NB4 (cell line): ENCODE data around the gene TMEM132C.

ENCODE experiments used
- DNase-seq: peaks from one replicate; pipeline ENCODE4 v3.0.0; 2010; ENCODE audit warnings: low read depth
- H3K4me3 ChIP-seq: one replicate; pipeline ENCODE4 v1.5.1; 2011; ENCODE audit warnings: mild to moderate bottlenecking, low read depth, low read length, moderate library complexity
- MYC ChIP-seq: IDR thresholded peaks from 2 replicates; pipeline ENCODE4 v1.6.1; 2011; ENCODE audit warnings: low read depth, low read length
- POLR2A ChIP-seq: IDR thresholded peaks from 2 replicates; pipeline ENCODE4 v1.6.1; 2011; ENCODE audit warnings: mild to moderate bottlenecking; ENCODE audit not compliant: insufficient read length; ENCODE audit errors: extremely low read depth
- TF ChIP-seq, protein P1 (sequence below): IDR thresholded peaks from 2 replicates; pipeline ENCODE4 v1.6.1; 2011; ENCODE audit warnings: low read depth, low read length
- TF ChIP-seq, protein P2 (sequence below): IDR thresholded peaks from one replicate; pipeline ENCODE4 v1.5.1; 2012; ENCODE audit warnings: low read depth, low read length

Gene TMEM132C

DNA sequence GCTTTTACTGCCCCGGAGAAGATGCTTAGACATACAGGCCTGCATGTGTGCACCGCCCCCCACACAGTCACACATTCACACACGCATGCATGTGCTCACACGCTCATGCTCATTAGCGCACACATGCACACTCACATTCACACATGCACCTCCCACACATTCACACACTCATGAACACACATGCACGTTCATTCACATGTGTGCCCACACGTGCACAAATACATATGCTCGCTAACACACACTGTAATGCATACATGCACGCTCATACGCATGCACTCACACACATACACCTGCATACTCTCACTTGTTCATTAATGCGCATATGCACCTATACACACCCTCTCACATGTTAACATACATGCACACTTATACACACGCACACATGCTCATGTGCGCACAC lies 21.9 kb downstream of the TMEM132C start:
- no peak overlapping the region for H3K4me3 ChIP-seq
- TF ChIP-seq POLR2A (no peak), MYC (no peak)
- TF ChIP-seq, protein P1, sequence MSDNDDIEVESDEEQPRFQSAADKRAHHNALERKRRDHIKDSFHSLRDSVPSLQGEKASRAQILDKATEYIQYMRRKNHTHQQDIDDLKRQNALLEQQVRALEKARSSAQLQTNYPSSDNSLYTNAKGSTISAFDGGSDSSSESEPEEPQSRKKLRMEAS: no peak
- TF ChIP-seq, protein P2, sequence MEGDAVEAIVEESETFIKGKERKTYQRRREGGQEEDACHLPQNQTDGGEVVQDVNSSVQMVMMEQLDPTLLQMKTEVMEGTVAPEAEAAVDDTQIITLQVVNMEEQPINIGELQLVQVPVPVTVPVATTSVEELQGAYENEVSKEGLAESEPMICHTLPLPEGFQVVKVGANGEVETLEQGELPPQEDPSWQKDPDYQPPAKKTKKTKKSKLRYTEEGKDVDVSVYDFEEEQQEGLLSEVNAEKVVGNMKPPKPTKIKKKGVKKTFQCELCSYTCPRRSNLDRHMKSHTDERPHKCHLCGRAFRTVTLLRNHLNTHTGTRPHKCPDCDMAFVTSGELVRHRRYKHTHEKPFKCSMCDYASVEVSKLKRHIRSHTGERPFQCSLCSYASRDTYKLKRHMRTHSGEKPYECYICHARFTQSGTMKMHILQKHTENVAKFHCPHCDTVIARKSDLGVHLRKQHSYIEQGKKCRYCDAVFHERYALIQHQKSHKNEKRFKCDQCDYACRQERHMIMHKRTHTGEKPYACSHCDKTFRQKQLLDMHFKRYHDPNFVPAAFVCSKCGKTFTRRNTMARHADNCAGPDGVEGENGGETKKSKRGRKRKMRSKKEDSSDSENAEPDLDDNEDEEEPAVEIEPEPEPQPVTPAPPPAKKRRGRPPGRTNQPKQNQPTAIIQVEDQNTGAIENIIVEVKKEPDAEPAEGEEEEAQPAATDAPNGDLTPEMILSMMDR: no peak
- DNase-seq: no peak

DNA sequence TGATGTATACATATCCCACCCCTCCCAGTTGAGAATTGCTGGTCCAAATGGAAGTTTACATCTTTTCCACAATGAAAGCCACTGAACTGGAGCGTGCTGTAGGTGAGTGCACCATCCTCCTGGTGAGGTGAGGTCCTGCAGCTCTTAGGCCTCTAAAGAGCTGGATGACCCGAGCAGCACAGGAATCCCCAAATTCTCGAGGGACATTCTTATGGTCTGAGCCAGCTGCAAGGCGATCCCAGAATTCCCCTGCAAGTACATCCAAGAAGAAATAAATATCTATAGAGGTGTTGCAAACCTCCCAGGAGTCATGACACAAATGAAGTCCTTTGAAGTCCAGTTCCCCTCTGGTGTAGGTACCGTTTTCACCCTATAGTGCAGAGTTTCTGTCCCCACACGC lies 24.0 kb downstream of the TMEM132C start:
- TF ChIP-seq, protein P2: no peak
- TF ChIP-seq POLR2A: no peak
- TF ChIP-seq MYC: no peak
- TF ChIP-seq, protein P1: no peak
- H3K4me3 ChIP-seq: no peak overlapping the region
- DNase-seq: no peak

DNA sequence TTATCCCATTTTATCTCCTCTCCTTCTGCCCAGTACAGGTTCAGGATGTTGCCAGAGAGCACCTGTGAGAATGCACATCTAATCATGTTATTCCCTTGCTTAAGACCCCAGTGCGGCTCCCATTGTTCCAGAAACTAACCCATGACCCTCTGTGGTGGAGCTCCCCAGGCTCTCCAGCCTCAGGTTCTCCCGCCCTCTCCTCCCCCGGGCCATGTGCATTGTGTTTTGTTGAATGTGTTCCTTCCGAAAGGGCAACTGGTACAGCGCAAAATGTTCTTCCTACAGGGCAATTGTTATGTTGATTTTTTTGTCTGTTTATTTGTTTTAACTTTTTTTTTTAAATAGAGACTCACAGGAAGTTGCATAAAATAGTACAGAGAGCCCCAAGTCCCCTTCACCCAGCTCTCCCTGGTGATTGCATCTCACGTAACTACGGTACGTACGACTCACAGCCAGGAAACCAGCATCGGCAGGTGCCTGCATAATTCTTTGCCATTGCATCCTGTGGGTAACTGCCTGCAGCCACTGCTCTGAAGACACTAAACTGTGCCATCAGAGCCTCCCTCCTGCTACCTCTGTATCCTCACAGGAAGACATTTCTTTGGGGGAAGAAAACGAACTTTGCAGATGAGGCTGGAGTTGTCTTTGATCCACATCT lies 31.2 kb downstream of the TMEM132C start:
- H3K4me3 ChIP-seq: no peak overlapping the region
- TF ChIP-seq MYC: no peak
- no peak for TF ChIP-seq POLR2A
- TF ChIP-seq, protein P2: no peak
- TF ChIP-seq, protein P1: no peak
- no peak for DNase-seq

DNA sequence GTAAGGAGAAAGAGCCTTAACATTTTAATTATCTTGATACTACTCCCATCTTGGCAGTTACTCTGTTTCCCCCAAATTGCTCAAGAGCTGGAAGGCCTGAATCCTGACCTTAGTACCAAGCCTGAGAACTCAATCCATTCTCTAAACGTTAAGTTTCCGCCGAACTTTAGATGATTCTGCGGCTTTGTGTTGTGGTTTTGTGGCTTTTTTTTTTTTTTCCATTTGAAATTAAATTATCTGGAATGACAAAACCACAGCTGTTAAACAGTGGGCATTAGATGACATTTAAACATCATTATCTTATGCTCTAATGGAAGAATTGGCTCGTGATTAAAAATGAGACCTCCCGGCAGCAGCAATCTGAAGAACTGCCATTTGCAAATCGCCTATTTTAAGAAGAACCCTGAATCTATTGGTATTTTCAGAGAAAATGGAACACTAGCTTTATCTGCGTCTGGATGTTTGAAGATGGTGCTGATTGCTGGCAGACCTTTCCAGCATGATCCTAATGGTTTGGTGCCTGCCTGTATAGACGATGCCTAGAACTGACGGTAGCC lies 38.4 kb downstream of the TMEM132C start:
- DNase-seq: no peak
- TF ChIP-seq, protein P1: no peak
- TF ChIP-seq, protein P2: no peak
- TF ChIP-seq POLR2A (no peak), MYC (no peak)
- no peak overlapping the region for H3K4me3 ChIP-seq

DNA sequence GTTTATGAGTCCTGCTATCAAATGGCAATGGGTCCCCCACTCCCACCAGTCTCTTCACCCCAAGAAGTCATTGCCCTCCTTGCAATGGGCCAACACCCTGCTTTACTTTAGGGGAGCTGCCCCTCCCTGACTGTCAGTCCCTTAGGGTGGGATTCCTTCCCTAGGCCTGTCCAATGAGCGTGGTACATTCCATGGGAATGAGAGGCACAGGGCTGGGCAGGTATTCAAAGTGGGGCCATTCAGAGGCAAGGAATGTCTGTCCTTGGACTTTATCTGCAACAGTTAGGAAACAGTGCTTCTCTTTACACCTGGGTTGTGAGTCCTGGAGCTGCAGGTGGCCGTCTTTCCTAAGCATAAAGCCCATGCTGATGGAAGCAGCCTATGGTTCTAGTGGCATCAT lies 40.8 kb downstream of the TMEM132C start:
- no peak overlapping the region for H3K4me3 ChIP-seq
- TF ChIP-seq POLR2A: no peak
- TF ChIP-seq, protein P1: no peak
- TF ChIP-seq, protein P2: no peak
- no peak for TF ChIP-seq MYC
- no peak for DNase-seq
